ENCODE results near the gene SPRN.

DNA sequence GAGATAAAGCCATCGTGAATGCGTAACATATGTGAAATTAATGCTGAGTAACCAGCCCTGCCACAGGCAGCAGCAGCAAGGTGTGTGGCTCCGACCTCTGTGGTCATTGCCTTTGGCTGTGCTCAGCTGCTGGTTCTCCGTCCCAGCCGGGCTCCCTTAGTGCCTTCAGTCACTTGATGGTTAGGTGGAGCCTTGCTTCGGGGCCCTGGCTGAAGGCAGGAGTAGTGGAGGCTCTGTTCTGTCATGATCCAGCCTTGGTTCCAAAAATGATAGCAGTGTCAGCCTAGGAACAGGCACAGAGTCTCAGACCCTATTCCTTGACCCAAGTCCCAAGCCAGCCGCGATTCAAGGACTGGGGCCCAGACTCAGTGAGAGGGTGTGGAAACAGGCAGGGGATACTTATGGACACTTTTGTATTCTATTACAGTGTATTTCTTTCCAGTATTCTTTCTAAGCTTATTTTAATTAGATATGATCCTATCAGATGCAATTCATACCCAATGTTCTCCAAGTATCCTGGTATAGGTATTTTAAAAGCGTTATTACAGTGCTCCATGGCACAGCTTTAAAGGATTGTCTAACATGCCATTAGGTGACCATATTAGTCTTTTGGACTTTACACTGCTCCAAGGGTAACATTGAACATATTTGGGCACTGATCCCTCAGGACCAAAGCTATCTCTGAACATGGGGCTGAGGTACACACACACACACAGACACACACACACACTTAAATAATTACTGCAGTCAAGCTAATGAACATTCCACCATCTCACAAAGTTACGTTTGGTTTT, 38.3 kb upstream of the SPRN start:
- TF ChIP-seq, protein P1, sequence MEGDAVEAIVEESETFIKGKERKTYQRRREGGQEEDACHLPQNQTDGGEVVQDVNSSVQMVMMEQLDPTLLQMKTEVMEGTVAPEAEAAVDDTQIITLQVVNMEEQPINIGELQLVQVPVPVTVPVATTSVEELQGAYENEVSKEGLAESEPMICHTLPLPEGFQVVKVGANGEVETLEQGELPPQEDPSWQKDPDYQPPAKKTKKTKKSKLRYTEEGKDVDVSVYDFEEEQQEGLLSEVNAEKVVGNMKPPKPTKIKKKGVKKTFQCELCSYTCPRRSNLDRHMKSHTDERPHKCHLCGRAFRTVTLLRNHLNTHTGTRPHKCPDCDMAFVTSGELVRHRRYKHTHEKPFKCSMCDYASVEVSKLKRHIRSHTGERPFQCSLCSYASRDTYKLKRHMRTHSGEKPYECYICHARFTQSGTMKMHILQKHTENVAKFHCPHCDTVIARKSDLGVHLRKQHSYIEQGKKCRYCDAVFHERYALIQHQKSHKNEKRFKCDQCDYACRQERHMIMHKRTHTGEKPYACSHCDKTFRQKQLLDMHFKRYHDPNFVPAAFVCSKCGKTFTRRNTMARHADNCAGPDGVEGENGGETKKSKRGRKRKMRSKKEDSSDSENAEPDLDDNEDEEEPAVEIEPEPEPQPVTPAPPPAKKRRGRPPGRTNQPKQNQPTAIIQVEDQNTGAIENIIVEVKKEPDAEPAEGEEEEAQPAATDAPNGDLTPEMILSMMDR (IDR thresholded peaks at IDR 0.05), result no peak
- no peak for TF ChIP-seq EZH2 (IDR thresholded peaks at IDR 0.05)

Measured in neural progenitor cell (in vitro differentiated cells).